Gastrocnemius medialis (tissue), 4 donors: ENCODE data around the gene KLK6.

Experiments
- POLR2A ChIP-seq, 2 donors: fragments of 450-650 bp; IDR thresholded peaks; one replicate each; pipeline ENCODE4 v1.6.1; 2017; ENCODE audit warnings: antibody characterized with exemption in 2 of 2, mild to moderate bottlenecking in 2 of 2, moderate library complexity in 2 of 2
- TF ChIP-seq, protein P1 (sequence below), 5 experiments: fragments of 450-650 bp in 3 of 5; fragments of 200-600 bp in 2 of 5; sonication (generic) in 2 of 5; IDR thresholded peaks in 4 of 5; conservative IDR thresholded peaks in 1 of 5; 1 replicate in 4 of 5; 2 replicates in 1 of 5; pipeline ENCODE4 v1.5.1; 2016 to 2019; ENCODE audit warnings: antibody characterized with exemption in 5 of 5, mild to moderate bottlenecking in 3 of 5, moderate library complexity in 3 of 5

DNA sequence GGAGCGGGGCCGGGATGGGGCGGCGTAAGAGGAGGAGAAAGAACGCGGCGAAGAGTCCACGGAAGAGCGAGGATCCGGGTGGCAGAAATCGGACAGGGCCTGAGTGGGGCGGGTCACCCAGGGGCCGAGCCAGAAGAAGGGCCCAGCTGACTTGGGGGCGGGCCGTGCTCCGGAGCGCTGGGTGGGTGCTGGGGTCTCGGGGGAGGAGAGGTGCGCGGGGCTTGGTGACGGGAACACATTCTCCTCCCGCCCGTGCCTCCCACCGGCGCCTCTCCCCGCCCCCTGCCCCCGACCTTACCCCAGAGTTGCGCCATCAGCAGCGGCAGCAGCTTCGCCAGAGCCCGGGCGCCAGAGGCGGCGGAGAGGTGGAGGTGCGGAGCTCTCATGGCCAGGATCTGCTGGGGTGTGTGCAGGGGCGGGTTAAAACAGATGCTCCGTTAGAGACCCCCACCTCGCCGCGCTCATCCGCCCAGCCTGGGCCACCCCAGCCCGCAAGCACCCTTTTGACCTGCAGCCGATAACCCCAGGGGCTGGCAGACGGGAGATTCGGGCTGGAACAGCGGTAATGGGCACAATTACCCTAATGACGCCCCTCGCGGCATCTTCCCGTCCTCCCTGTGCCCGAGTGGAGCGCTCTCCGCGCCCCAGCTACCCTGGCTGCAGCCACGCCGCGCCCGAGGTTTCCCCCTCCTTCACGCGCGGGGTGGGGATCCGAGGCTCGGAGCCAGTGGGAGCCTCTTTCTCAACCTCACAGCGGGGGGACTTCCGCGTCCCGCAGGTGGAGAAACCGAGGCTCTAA is 49.6 kb upstream of the KLK6 start:
- no peak for TF ChIP-seq POLR2A (IDR thresholded peaks at IDR 0.05)
- TF ChIP-seq, protein P1, sequence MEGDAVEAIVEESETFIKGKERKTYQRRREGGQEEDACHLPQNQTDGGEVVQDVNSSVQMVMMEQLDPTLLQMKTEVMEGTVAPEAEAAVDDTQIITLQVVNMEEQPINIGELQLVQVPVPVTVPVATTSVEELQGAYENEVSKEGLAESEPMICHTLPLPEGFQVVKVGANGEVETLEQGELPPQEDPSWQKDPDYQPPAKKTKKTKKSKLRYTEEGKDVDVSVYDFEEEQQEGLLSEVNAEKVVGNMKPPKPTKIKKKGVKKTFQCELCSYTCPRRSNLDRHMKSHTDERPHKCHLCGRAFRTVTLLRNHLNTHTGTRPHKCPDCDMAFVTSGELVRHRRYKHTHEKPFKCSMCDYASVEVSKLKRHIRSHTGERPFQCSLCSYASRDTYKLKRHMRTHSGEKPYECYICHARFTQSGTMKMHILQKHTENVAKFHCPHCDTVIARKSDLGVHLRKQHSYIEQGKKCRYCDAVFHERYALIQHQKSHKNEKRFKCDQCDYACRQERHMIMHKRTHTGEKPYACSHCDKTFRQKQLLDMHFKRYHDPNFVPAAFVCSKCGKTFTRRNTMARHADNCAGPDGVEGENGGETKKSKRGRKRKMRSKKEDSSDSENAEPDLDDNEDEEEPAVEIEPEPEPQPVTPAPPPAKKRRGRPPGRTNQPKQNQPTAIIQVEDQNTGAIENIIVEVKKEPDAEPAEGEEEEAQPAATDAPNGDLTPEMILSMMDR (IDR thresholded peaks at IDR 0.05 in 4 of 5, conservative IDR thresholded peaks at IDR 0.05 in 1 of 5), result no peak
